A549 (cell line): ENCODE results near the gene PRSS21. TPM values are rescaled to one million over a fixed set of nuclear protein-coding genes. Genes with fewer than 3 reads are reported as not detected.

Experiments
- ATAC-seq, 2 experiments: fragments of 200-7000 bp in 1 of 2; fragments of >200 bp in 1 of 2; cut with Nextera tagmentation in 1 of 2; cut with Tn5 transposase in 1 of 2; 3 replicates each; pipeline versions ENCODE4 v1.8.0 to v1.9.1; 2018 to 2020; ENCODE audit warnings: mild to moderate bottlenecking in 1 of 2, moderate library complexity in 1 of 2
- CTCF ChIA-PET: fragments of 300-600 bp; sonication (Branson Sonifier 250); formaldehyde crosslinking; extraction: SDS; loops from one replicate; lab custom pipeline; 2021; ENCODE audit warnings: antibody characterized with exemption, inconsistent platforms; lab: Yijun Ruan, JAX
- POLR2A ChIA-PET: fragments of 350-600 bp; formaldehyde crosslinking; extraction: SDS; loops from one replicate; lab custom pipeline; 2021; ENCODE audit warnings: antibody characterized with exemption, inconsistent platforms; lab: Yijun Ruan, JAX
- DNase-seq, 2 experiments: peaks; one replicate each; pipeline versions ENCODE4 v3.0.0 to v3.0.0-alpha.2; 2011 to 2016; ENCODE audit warnings: low read depth in 1 of 2, low spot score in 1 of 2
- FAIRE-seq: peaks from 2 replicates; lab custom pipeline; 2011; peaks lifted over from hg19 to GRCh38; lab: Jason Lieb, UNC
- H3K27ac ChIP-seq, 2 experiments: fragments of >200 bp; sonication (Bioruptor Twin); formaldehyde crosslinking; 3 replicates each; pipeline ENCODE4 v1.5.1; 2016 to 2017
- H3K4me1 ChIP-seq: fragments of >200 bp; sonication (Bioruptor Twin); formaldehyde crosslinking; 3 replicates; pipeline ENCODE4 v1.6.1; 2016
- H3K4me2 ChIP-seq: fragments of >200 bp; sonication (Bioruptor Twin); formaldehyde crosslinking; 3 replicates; pipeline ENCODE4 v1.6.1; 2016
- H3K4me3 ChIP-seq: fragments of >200 bp; sonication (Bioruptor Twin); formaldehyde crosslinking; 3 replicates; pipeline ENCODE4 v1.5.1; 2016
- H3K9me3 ChIP-seq: fragments of >200 bp; sonication (Bioruptor Twin); formaldehyde crosslinking; 3 replicates; pipeline ENCODE4 v1.6.1; 2016
- BCL3 ChIP-seq: fragments of >200 bp; sonication (Bioruptor Twin); formaldehyde crosslinking; IDR thresholded peaks from 3 replicates; pipeline ENCODE4 v1.6.1; 2016
- E2F6 ChIP-seq: IDR thresholded peaks from 2 replicates; pipeline ENCODE4 v1.6.1; 2012; ENCODE audit warnings: low read depth, borderline replicate concordance
- NFE2L2 ChIP-seq: fragments of 150-350 bp; conservative IDR thresholded peaks from 2 replicates; pipeline ENCODE4 v1.6.1; 2014; ENCODE audit warnings: low read length
- PBX3 ChIP-seq: IDR thresholded peaks from 2 replicates; pipeline ENCODE4 v1.6.1; 2012
- POLR2A ChIP-seq: IDR thresholded peaks from 2 replicates; pipeline ENCODE4 v1.6.1; 2012; ENCODE audit warnings: mild to moderate bottlenecking, low read length
- REST ChIP-seq: fragments of 200-600 bp; sonication (generic); IDR thresholded peaks from 2 replicates; pipeline ENCODE4 v1.6.1; 2016; ENCODE audit warnings: antibody characterized with exemption, mild to moderate bottlenecking, moderate library complexity
- SREBF2 ChIP-seq: fragments of 450-650 bp; IDR thresholded peaks from 2 replicates; pipeline ENCODE4 v1.6.1; 2014; ENCODE audit warnings: mild to moderate bottlenecking, moderate library complexity
- WGBS: methylation state at CpG from one replicate; pipeline ENCODE4 v1.1.6; 2017; ENCODE audit errors: missing lambda C conversion rate; 5-methylcytosine and 5-hydroxymethylcytosine counted together
- polyA plus RNA-seq, 4 experiments: library from polyadenylated mRNA; depleted of rRNA in 3 of 4; stranded (reverse); fragments of >200 nt; fragmentation: RNase III in 1 of 4; extraction: RNeasy Plus Mini Kit Qiagen cat#74134 plus additional on column Dnase treatment in 1 of 4; gene quantifications; 2 replicates in 3 of 4; 3 replicates in 1 of 4; pipeline ENCODE4 v1.2.3, GENCODE V29; 2011 to 2017

The PRSS21 gene
- polyA plus RNA-seq, 2 of the 4 experiments (the other 2 are of a cell fraction), result 0.12 to 0.23 TPM

GRCh38 chr16:2777903-2778629 is 39.0 kb upstream of the PRSS21 start:
- ATAC-seq (peak in 1 of 2 experiments; percentile 38; a peak in 3 of 6 replicates), DNase-seq (no peak)
- POLR2A ChIA-PET, result interaction anchor here (1.0 to 2.1 kb wide), 3 partner anchors 9 to 90 kb away, joined by 3 to 11 read pairs (median 4); partner anchors contain the start of gene SRRM2
- no peaks in the 10 kb centered on the region for H3K9me3 ChIP-seq
- H3K4me2 ChIP-seq, result peak overlapping the region; percentile 96
- H3K4me1 ChIP-seq, result peaks cover 24% of the 10 kb centered on the region
- peak overlapping the region; percentile 99 to 100 for H3K27ac ChIP-seq
- 37% methylated on average over 21 of the region's 27 CpGs for WGBS
- TF ChIP-seq E2F6, result 0 out of 2 replicates have a peak, but pooled peaks have one; percentile 25
- TF ChIP-seq BCL3, result peak; percentile 39; the same call in 1 of the 3 replicates
- TF ChIP-seq POLR2A, result peak; percentile 11; the same call in 1 of the 2 replicates
- no peak for TF ChIP-seq SREBF2
- TF ChIP-seq, all 56 proteins: peak for 3
- peak overlapping the region; percentile 95 for H3K4me3 ChIP-seq
- FAIRE-seq, result no peak
- CTCF ChIA-PET, result interaction anchor here (1.0 to 3.2 kb wide), 6 partner anchors 9 to 90 kb away, joined by 3 to 11 read pairs (median 8); partner anchors contain the start of gene PRSS33

GRCh38 chr16:2778630-2778958 is 38.4 kb upstream of the PRSS21 start:
- ChIA-PET POLR2A (interaction anchor here (1.0 to 2.1 kb wide), 2 partner anchors 26 to 90 kb away, joined by 4 to 11 read pairs; partner anchors contain the start of gene SRRM2), CTCF (interaction anchor here (1.0 to 3.2 kb wide), 6 partner anchors 9 to 90 kb away, joined by 3 to 11 read pairs (median 8); partner anchors contain the start of gene PRSS33)
- Histone ChIP-seq H3K4me3 (peak overlapping the region; percentile 95; the same call in 2 of the 3 replicates), H3K4me2 (peak overlapping the region; percentile 96), H3K9me3 (no peaks in the 10 kb centered on the region), H3K4me1 (peaks cover 19% of the 10 kb centered on the region), H3K27ac (peak overlapping the region in 1 of 2 experiments; percentile 100; a peak in 4 of 6 replicates)
- TF ChIP-seq POLR2A, result peak; percentile 2; the same call in 1 of the 2 replicates
- no peak for TF ChIP-seq REST
- TF ChIP-seq PBX3, result no peak
- WGBS, result 97% methylated on average over 12 of the region's 12 CpGs
- DNase-seq (no peak), ATAC-seq (no peak), FAIRE-seq (no peak)

GRCh38 chr16:2779151-2779920 is 37.7 kb upstream of the PRSS21 start:
- WGBS, result 93% methylated on average over 23 of the region's 23 CpGs
- ChIA-PET CTCF (interaction anchor here (1.0 to 3.2 kb wide), 6 partner anchors 8 to 89 kb away, joined by 3 to 11 read pairs (median 8); partner anchors contain the start of gene PRSS33), POLR2A (interaction anchor here (1.0 to 2.1 kb wide), 2 partner anchors 27 to 89 kb away, joined by 4 to 11 read pairs; partner anchors contain the start of gene SRRM2)
- Histone ChIP-seq H3K4me1 (peaks cover 19% of the 10 kb centered on the region), H3K4me2 (no peak overlapping the region), H3K4me3 (no peak overlapping the region), H3K9me3 (no peaks in the 10 kb centered on the region), H3K27ac (no peak overlapping the region; a peak in 1 of 6 replicates)
- TF ChIP-seq NFE2L2 (no peak), POLR2A (peak; percentile 28)
- FAIRE-seq (no peak), DNase-seq (no peak), ATAC-seq (no peak)
